Ascending aorta (tissue), 2 donors: ENCODE results near the gene TMEM134. TPM values are rescaled to one million over a fixed set of nuclear protein-coding genes. Genes with fewer than 3 reads are reported as not detected.

ENCODE experiments used
- DNase-seq, 2 donors: peaks; one replicate each; pipeline ENCODE4 v3.0.0-alpha.2; 2019; ENCODE audit warnings: low spot score in 2 of 2
- H3K27ac ChIP-seq, 2 donors: fragments of 200-600 bp; sonication (generic); one replicate each; pipeline ENCODE4 v1.5.1; 2016 to 2017; ENCODE audit warnings: mild to moderate bottlenecking in 1 of 2
- H3K27me3 ChIP-seq: fragments of 200-600 bp; sonication (generic); one replicate; pipeline ENCODE4 v1.5.1; 2017
- H3K36me3 ChIP-seq, 2 donors: fragments of 200-600 bp; sonication (generic); one replicate each; pipeline ENCODE4 v1.5.1; 2016
- H3K4me1 ChIP-seq, 2 donors: fragments of 200-600 bp; sonication (generic); one replicate each; pipeline ENCODE4 v1.5.1; 2016 to 2017; ENCODE audit warnings: mild to moderate bottlenecking in 1 of 2
- H3K4me3 ChIP-seq, 2 donors: fragments of 200-600 bp; sonication (generic); one replicate each; pipeline ENCODE4 v1.5.1; 2016 to 2017; ENCODE audit warnings: mild to moderate bottlenecking in 1 of 2
- H3K9me3 ChIP-seq, 2 donors: fragments of 200-600 bp; sonication (generic); one replicate each; pipeline ENCODE4 v1.5.1; 2016
- CTCF ChIP-seq, 3 experiments: fragments of 200-600 bp in 2 of 3; fragments of 450-650 bp in 1 of 3; sonication (generic) in 2 of 3; IDR thresholded peaks; one replicate each; pipeline ENCODE4 v1.5.1; 2016 to 2019; ENCODE audit warnings: antibody characterized with exemption in 3 of 3, mild to moderate bottlenecking in 1 of 3, moderate library complexity in 1 of 3
- intact Hi-C: fragments of 100-400 bp; cut with DNase I; formaldehyde crosslinking; loops from one replicate; pipeline ENCODE4 v1.15.1; 2023
- total RNA-seq: library from RNA; depleted of rRNA; stranded (reverse); fragments of >200 nt; gene quantifications from one replicate; pipeline ENCODE4 v1.1.0, GENCODE V29; 2016

Gene TMEM134
- total RNA-seq, 1 donor from 2014 or later: 189 TPM

- Histone ChIP-seq H3K9me3 (no peaks in the 10 kb centered on the region), H3K36me3 (peaks cover 20 to 41% of the 10 kb centered on the region in 2 donors), H3K4me3 (no peak overlapping the region), H3K27me3 (no peaks in the 10 kb centered on the region), H3K27ac (no peak overlapping the region), H3K4me1 (peaks cover 0 to 3% of the 10 kb centered on the region in 2 donors)
- no peak for DNase-seq
- no peak for TF ChIP-seq CTCF (IDR thresholded peaks at IDR 0.05)
- intact Hi-C loops: no loop called here
Measured at GRCh38 chr11:67498544-67498972, 29.5 kb upstream of the TMEM134 start.

GRCh38 chr11:67497656-67498291, 28.7 kb upstream of the TMEM134 start:
- intact Hi-C loops: no loop called here
- no peak for TF ChIP-seq CTCF (IDR thresholded peaks at IDR 0.05)
- H3K4me1 ChIP-seq: no peaks in the 10 kb centered on the region
- no peaks in the 10 kb centered on the region for H3K9me3 ChIP-seq
- no peak overlapping the region for H3K4me3 ChIP-seq
- DNase-seq: no peak
- no peak overlapping the region for H3K27ac ChIP-seq
- peaks cover 28 to 49% of the 10 kb centered on the region in 2 donors for H3K36me3 ChIP-seq
- H3K27me3 ChIP-seq: no peaks in the 10 kb centered on the region

GRCh38 chr11:67496113-67496512, 27.1 kb upstream of the TMEM134 start:
- intact Hi-C loops: no loop called here
- Histone ChIP-seq H3K4me1 (no peaks in the 10 kb centered on the region), H3K36me3 (peaks cover 42 to 58% of the 10 kb centered on the region in 2 donors), H3K27me3 (no peaks in the 10 kb centered on the region), H3K27ac (no peak overlapping the region), H3K4me3 (no peak overlapping the region), H3K9me3 (no peaks in the 10 kb centered on the region)
- TF ChIP-seq CTCF (IDR thresholded peaks at IDR 0.05): no peak
- DNase-seq: no peak

GRCh38 chr11:67495234-67496005, 26.4 kb upstream of the TMEM134 start:
- intact Hi-C loops: no loop called here
- no peak overlapping the region for H3K27ac ChIP-seq

More at GRCh38 chr11:67495234-67496005, 26.4 kb upstream of the TMEM134 start:
- no peak for TF ChIP-seq CTCF (IDR thresholded peaks at IDR 0.05)
- H3K27me3 ChIP-seq: no peaks in the 10 kb centered on the region
- H3K36me3 ChIP-seq: peaks cover 49 to 65% of the 10 kb centered on the region in 2 donors
- H3K9me3 ChIP-seq: no peaks in the 10 kb centered on the region
- H3K4me1 ChIP-seq: no peaks in the 10 kb centered on the region
- no peak for DNase-seq
- no peak overlapping the region for H3K4me3 ChIP-seq
